Gastroesophageal sphincter (tissue), 4 donors: Measurements from ENCODE around the gene STS. TPM values are rescaled to one million over a fixed set of nuclear protein-coding genes. Genes with fewer than 3 reads are reported as not detected.
A peak's percentile ranks its signal among the peaks of the same experiment; 100 is the strongest.
"Not testable (repeated sequence)": the region's sequence is repeated elsewhere in the genome, so short reads cannot be mapped to it uniquely, and the experiment has no call there.

Experiments
- ATAC-seq: fragments of 150-250 bp; one replicate; pipeline ENCODE4 v1.9.1; 2016; ENCODE audit warnings: mild to moderate bottlenecking, moderate library complexity
- H3K27ac ChIP-seq, 4 donors: fragments of 200-600 bp; sonication (generic) in 3 of 4; 1 replicate in 3 of 4; 2 replicates in 1 of 4; pipeline ENCODE4 v1.5.1; 2016 to 2019
- H3K27me3 ChIP-seq: fragments of 200-600 bp; sonication (generic); one replicate; pipeline ENCODE4 v1.5.1; 2019
- H3K36me3 ChIP-seq, 2 donors: fragments of 200-600 bp; sonication (generic); one replicate each; pipeline ENCODE4 v1.5.1; 2019; ENCODE audit warnings: control low read depth in 1 of 2
- H3K4me1 ChIP-seq, 3 donors: fragments of 200-600 bp; sonication (generic); 1 replicate in 2 of 3; 2 replicates in 1 of 3; pipeline ENCODE4 v1.5.1; 2016 to 2019; ENCODE audit warnings: control low read depth in 2 of 3
- H3K4me3 ChIP-seq, 2 donors: fragments of 200-600 bp; sonication (generic); one replicate each; pipeline ENCODE4 v1.5.1; 2019; ENCODE audit warnings: mild to moderate bottlenecking in 1 of 2, moderate library complexity in 1 of 2
- H3K9me3 ChIP-seq, 3 donors: fragments of 200-600 bp; sonication (generic); one replicate each; pipeline ENCODE4 v1.5.1; 2017 to 2019; ENCODE audit warnings: control low read depth in 2 of 3
- CTCF ChIP-seq, 4 experiments: fragments of 200-600 bp in 2 of 4; fragments of 450-650 bp in 2 of 4; sonication (generic) in 1 of 4; IDR thresholded peaks; one replicate each; pipeline ENCODE4 v1.5.1; 2017 to 2019; ENCODE audit warnings: antibody characterized with exemption in 4 of 4, mild to moderate bottlenecking in 2 of 4, moderate library complexity in 2 of 4
- EP300 ChIP-seq: sonication (generic); formaldehyde crosslinking; IDR thresholded peaks from one replicate; pipeline ENCODE4 v1.6.1; 2017; ENCODE audit warnings: antibody characterized with exemption, mild to moderate bottlenecking
- POLR2A ChIP-seq, 2 donors: fragments of 450-650 bp; IDR thresholded peaks; one replicate each; pipeline ENCODE4 v1.6.1; 2017; ENCODE audit warnings: antibody characterized with exemption in 2 of 2, mild to moderate bottlenecking in 2 of 2, moderate library complexity in 1 of 2
- POLR2AphosphoS5 ChIP-seq: sonication (generic); formaldehyde crosslinking; IDR thresholded peaks from one replicate; pipeline ENCODE4 v1.6.1; 2017; ENCODE audit warnings: antibody characterized with exemption
- WGBS, 2 donors: methylation state at CpG; one replicate each; pipeline ENCODE4 v1.1.5; 2018; ENCODE audit warnings: low coverage in 1 of 2; 5-methylcytosine and 5-hydroxymethylcytosine counted together
- total RNA-seq, 4 donors: library from RNA; depleted of rRNA; stranded (reverse); fragments of >200 nt; gene quantifications; one replicate each; pipeline ENCODE4 v1.1.0, GENCODE V29; 2016

The STS gene
- total RNA-seq, 4 donors from 2014 or later, result 4.0 to 9.3 (median 5.7) TPM

- Histone ChIP-seq H3K9me3 (no peaks in the 10 kb centered on the region), H3K36me3 (no peaks in the 10 kb centered on the region), H3K4me3 (no peak overlapping the region), H3K27ac (no peak overlapping the region), H3K27me3 (no peaks in the 10 kb centered on the region), H3K4me1 (no peaks in the 10 kb centered on the region)
- no peak for ATAC-seq
- TF ChIP-seq POLR2A (IDR thresholded peaks at IDR 0.05), result no peak
- TF ChIP-seq CTCF (IDR thresholded peaks at IDR 0.05), result no peak
- no peak for TF ChIP-seq POLR2AphosphoS5
- TF ChIP-seq EP300, result no peak
- 50 to 75% methylated on average over 1 to 2 of the region's 3 CpGs for WGBS, 2 donors
These were observed 16.7 kb downstream of the STS start for GRCh38 chrX:7164174-7164573.

GRCh38 chrX:7168371-7168770 lies 20.9 kb downstream of the STS start:
- WGBS, 2 donors, result 80% methylated on average over 1 of the region's 1 CpG; no CpG with 5 or more reads in 1 of the 2 donors
- TF ChIP-seq POLR2A (IDR thresholded peaks at IDR 0.05) (no peak), EP300 (no peak), CTCF (IDR thresholded peaks at IDR 0.05) (no peak), POLR2AphosphoS5 (no peak)
- no peaks in the 10 kb centered on the region for H3K27me3 ChIP-seq
- no peaks in the 10 kb centered on the region for H3K4me1 ChIP-seq
- H3K4me3 ChIP-seq, result no peak overlapping the region
- H3K27ac ChIP-seq, result no peak overlapping the region
- H3K36me3 ChIP-seq, result no peaks in the 10 kb centered on the region
- no peaks in the 10 kb centered on the region for H3K9me3 ChIP-seq
- ATAC-seq, result no peak

GRCh38 chrX:7169627-7170026 lies 22.1 kb downstream of the STS start:
- H3K9me3 ChIP-seq, result no peaks in the 10 kb centered on the region
- H3K27me3 ChIP-seq, result no peaks in the 10 kb centered on the region
- TF ChIP-seq POLR2A (IDR thresholded peaks at IDR 0.05), result no peak
- H3K4me1 ChIP-seq, result no peaks in the 10 kb centered on the region
- no peak overlapping the region for H3K4me3 ChIP-seq
- no peak overlapping the region for H3K27ac ChIP-seq
- 40 to 89% methylated on average over 1 to 3 of the region's 3 CpGs for WGBS, 2 donors
- no peaks in the 10 kb centered on the region for H3K36me3 ChIP-seq
- ATAC-seq, result no peak

- H3K36me3 ChIP-seq, result no peaks in the 10 kb centered on the region
These were observed 23.4 kb downstream of the STS start for GRCh38 chrX:7170898-7171297.

GRCh38 chrX:7178859-7179258 lies 31.3 kb downstream of the STS start:
- not testable (repeated sequence) for H3K36me3 ChIP-seq, H3K4me3 ChIP-seq, H3K27me3 ChIP-seq, ATAC-seq, H3K27ac ChIP-seq, H3K9me3 ChIP-seq, H3K4me1 ChIP-seq
- 69 to 86% methylated on average over 2 of the region's 2 CpGs for WGBS, 2 donors

More at GRCh38 chrX:7170898-7171297, 23.4 kb downstream of the STS start:
- no peak for ATAC-seq
- Histone ChIP-seq H3K4me1 (no peaks in the 10 kb centered on the region), H3K27me3 (no peaks in the 10 kb centered on the region), H3K27ac (no peak overlapping the region), H3K4me3 (no peak overlapping the region), H3K9me3 (no peaks in the 10 kb centered on the region)
- 86 to 88% methylated on average over 1 of the region's 3 CpGs for WGBS, 2 donors
- TF ChIP-seq EP300 (no peak), POLR2AphosphoS5 (no peak), CTCF (IDR thresholded peaks at IDR 0.05) (peak in 1 of 4 experiments; percentile 25), POLR2A (IDR thresholded peaks at IDR 0.05) (no peak)

- no peaks in the 10 kb centered on the region for H3K9me3 ChIP-seq
- no peaks in the 10 kb centered on the region for H3K36me3 ChIP-seq
- no peak for ATAC-seq
- H3K4me1 ChIP-seq, result no peaks in the 10 kb centered on the region
- no peak overlapping the region for H3K4me3 ChIP-seq
- 92% methylated on average over 2 of the region's 2 CpGs; no CpG with 5 or more reads in 1 of the 2 donors for WGBS, 2 donors
- no peak for TF ChIP-seq CTCF (IDR thresholded peaks at IDR 0.05)
- TF ChIP-seq EP300, result no peak
- TF ChIP-seq POLR2A (IDR thresholded peaks at IDR 0.05), result no peak
- TF ChIP-seq POLR2AphosphoS5, result no peak
- no peak overlapping the region for H3K27ac ChIP-seq
- H3K27me3 ChIP-seq, result no peaks in the 10 kb centered on the region
These were observed 31.9 kb downstream of the STS start for GRCh38 chrX:7179446-7179845.
